GM12801 (cell line): ENCODE results near the gene SAMD4B.

Source experiments
- TF ChIP-seq, protein P1 (sequence below): IDR thresholded peaks from one replicate; pipeline ENCODE4 v1.5.1; 2011; ENCODE audit warnings: control low read depth; ENCODE audit not compliant: insufficient read length; ENCODE audit errors: extremely low read depth

The SAMD4B gene

DNA sequence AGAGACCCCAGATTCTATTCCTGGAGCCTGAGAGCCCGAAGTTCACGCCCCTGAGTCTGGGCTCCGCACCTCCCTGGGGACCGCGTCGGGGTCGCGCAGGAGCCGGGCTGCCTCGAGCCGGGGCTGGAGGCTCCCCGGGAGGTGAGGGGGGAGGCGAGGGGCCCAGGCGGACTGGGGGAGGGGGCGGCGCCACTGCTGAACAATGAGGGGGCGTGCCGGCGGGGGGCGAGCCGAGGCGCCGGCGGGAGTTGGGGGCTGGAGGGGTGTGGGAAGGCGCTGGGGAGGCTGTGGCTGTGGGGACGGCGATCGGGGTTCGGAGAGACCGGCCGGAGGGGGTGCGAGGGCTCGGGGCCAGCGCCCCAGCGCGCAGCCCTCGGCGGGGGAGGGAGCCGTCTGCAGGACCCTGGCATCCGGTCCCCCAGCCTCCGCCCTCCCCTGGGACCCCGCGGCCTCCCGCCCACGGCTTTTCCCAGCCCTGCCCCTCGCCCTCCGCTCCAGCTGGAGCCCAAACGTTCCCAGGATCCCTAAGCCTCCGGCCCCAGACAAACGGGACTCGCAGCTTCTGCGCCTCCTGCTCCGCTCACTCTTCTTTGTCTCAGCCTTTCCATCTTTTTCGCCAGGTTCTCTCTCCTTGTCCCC, 71.2 kb downstream of the SAMD4B start:
- TF ChIP-seq, protein P1, sequence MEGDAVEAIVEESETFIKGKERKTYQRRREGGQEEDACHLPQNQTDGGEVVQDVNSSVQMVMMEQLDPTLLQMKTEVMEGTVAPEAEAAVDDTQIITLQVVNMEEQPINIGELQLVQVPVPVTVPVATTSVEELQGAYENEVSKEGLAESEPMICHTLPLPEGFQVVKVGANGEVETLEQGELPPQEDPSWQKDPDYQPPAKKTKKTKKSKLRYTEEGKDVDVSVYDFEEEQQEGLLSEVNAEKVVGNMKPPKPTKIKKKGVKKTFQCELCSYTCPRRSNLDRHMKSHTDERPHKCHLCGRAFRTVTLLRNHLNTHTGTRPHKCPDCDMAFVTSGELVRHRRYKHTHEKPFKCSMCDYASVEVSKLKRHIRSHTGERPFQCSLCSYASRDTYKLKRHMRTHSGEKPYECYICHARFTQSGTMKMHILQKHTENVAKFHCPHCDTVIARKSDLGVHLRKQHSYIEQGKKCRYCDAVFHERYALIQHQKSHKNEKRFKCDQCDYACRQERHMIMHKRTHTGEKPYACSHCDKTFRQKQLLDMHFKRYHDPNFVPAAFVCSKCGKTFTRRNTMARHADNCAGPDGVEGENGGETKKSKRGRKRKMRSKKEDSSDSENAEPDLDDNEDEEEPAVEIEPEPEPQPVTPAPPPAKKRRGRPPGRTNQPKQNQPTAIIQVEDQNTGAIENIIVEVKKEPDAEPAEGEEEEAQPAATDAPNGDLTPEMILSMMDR: no peak

DNA sequence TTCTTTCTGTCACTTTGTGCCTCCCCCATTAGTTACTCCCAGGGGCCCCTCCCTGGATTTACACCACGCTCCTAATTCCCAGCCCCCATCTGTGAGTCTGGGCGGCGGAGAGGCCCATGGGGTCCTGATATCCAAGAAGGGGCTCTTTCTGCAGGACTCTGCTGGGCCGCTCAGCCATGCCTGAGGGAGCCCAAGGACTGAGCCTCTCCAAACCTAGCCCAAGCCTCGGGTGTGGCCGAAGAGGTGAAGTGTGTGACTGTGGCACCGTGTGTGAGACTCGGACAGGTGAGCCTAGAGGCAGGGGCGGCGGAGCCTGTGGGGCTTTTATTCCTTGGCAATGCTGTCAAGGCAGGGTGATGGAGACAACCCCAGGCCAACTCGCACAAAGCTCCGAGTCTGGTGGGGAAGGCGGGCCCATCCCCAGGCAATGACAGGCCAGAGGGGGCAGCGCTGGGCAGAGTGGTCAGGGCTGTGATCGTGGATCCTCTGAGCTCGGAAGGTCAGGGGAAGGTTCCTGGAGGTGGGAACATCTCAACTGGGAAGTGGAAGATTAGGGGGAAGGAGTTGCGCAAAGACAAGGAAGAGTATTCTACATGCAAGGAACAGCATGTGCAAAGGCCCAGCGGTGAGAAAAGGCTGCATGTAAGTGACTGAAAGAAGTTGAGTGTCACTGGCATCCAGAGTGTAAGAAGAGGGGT, 71.8 kb downstream of the SAMD4B start:
- TF ChIP-seq, protein P1: no peak

DNA sequence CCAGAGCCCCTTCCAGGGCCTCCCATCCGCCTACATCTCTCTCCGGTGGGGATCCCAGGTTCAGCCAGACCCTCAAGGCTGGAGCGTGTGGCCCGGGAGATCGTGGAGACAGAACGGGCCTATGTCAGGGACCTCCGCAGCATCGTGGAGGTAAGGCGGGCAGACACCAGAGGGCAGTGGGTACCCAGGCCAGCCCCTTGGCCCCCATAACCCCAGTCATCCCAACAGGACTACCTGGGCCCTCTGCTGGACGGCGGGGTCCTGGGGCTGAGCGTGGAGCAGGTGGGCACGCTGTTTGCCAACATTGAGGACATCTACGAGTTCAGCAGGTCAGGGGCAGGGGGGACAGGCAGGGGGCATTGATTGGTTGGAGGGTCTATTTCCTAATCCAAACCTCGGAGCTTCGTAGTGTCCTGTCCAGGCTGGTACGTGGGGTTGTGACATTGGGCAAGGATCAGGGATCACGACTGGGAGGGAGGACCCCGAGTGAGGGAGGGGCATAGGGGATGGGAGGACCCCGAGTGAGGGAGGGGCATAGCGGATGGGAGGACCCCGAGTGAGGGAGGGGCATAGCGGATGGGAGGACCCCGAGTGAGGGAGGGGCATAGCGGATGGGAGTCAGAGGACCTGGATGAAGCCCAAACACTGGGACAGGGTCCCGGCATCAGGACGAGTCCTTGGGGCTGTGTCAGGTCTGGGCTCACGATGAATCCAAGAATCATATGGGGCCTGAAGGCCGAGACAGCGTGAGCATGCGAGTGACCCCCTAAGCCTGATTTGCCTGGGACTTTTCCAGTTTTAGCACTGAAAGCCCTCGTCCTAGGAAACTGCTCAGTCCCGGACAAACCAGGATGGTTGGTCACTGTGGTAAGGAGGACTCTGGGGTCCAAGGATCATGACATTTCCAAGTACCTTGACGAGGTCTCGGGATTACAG, 73.2 kb downstream of the SAMD4B start:
- TF ChIP-seq, protein P1: no peak

DNA sequence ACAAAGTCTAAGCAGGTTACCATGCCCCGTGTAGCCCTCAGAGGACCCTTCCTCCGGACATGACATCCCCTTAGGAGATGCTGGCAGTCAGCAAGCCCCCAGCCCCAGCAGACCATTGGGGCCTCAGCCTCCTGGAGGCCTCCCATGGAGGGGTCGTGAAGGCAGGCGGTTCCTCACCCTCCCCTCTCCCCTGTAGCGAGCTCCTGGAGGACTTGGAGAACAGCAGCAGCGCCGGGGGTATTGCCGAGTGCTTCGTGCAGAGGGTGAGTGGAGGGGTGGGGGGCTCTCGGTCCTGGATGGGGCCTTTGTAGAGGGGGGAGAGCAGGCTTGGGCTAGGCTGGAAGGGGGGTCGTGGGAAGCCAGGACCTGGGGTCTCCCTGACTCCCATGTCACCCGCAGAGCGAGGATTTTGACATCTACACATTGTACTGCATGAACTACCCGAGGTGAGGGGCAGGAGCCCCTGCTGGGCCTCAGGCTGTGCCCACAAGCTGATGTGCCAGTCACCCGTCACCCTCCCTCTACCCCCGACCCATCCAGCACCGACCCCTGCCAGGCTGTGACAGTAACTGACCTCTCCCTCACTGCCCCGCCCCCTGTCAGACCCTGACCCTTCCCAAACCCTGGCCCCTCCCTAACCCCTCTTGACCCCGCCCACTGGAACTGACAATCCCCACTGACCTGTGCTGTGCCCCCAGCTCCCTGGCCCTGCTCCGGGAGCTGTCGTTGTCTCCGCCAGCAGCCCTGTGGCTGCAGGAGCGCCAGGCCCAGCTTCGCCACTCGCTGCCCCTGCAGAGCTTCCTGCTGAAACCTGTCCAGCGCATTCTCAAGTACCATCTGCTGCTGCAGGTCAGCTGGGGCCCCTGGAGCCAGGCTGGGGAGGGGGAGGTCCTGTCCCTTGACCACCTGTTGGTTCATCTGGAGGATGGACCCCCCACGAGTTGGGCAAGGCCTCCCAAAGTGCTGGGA, 74.2 kb downstream of the SAMD4B start:
- TF ChIP-seq, protein P1: no peak

DNA sequence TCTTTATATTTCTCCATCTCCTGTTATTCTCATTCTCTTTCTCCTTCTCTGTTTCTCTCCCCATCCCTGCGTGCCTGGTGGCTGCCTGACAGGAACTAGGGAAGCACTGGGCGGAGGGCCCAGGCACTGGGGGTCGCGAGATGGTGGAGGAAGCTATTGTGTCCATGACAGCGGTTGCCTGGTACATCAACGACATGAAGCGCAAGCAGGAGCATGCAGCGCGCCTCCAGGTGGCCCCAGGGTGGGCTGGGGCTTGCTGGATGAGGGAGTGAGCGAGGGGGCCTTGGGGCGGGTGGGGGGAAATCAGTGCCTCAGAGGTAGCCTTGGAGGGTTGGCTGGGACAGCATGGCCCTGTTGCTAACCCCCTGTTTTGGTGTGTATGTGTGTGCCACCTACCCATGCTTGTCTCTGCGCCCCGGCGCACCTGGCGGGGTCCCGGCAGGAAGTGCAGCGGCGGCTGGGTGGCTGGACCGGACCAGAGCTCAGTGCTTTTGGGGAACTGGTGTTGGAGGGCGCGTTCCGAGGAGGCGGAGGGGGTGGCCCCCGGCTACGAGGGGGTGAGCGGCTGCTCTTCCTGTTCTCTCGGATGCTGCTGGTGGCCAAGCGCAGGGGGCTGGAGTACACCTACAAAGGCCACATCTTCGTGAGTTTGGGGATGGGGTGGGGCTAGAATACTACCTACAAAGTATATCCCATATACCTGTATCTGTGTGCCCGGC, 75.4 kb downstream of the SAMD4B start:
- TF ChIP-seq, protein P1: no peak

DNA sequence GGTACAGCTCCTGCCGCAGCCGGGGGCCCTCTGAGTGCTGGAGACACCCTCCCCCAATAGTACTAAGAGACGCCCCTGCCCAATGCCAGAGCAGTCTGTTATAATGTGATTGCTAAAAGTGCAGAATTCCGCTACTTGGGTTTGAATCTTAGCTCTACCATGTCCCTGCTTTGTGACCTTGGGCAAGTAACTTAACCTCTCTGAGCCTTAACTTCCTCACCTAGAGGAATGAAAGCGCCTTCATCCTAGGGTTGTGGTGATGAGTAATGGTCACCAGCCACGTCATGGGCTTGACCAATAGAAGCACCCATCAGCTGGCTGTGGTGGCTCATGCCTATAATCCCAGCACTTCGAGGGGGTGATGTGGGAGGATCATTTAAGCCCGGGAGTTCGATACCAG, 76.8 kb downstream of the SAMD4B start:
- TF ChIP-seq, protein P1: no peak
